ENCODE data around the gene ZFP36. TPM values are rescaled to one million over a fixed set of nuclear protein-coding genes. Genes with fewer than 3 reads are reported as not detected.
"Not testable (repeated sequence)": the region's sequence is repeated elsewhere in the genome, so short reads cannot be mapped to it uniquely, and the experiment has no call there.

The ZFP36 gene
- total RNA-seq, 2 experiments from 2014 or later = 92.5 to 93.4 TPM

GRCh38 chr19:39377373-39378362, 29.0 kb upstream of the ZFP36 start:
- peaks cover 45% of the 10 kb centered on the region for H3K36me3 Mint-ChIP-seq (ENCODE audit: low read depth)
- H3K27me3 Mint-ChIP-seq = no peaks in the 10 kb centered on the region
- H3K9me3 Mint-ChIP-seq = no peaks in the 10 kb centered on the region
- DNase-seq = no peak
- no peaks in the 10 kb centered on the region for H3K4me1 Mint-ChIP-seq
- ChIA-PET CTCF (interaction anchor here (0.9 to 1.0 kb wide), 2 partner anchors 34 to 36 kb away, joined by 3 to 4 read pairs; partner anchors contain the start of gene SAMD4B), POLR2A (interaction anchor here (0.6 kb wide), 1 partner anchor 41 kb away, joined by 16 read pairs; no protein-coding TSS in a partner anchor)
- H3K4me3 Mint-ChIP-seq = no peak overlapping the region
- no peak overlapping the region for H3K27ac Mint-ChIP-seq

- H3K36me3 Mint-ChIP-seq (ENCODE audit: low read depth) = peaks cover 45% of the 10 kb centered on the region
- H3K4me3 Mint-ChIP-seq, H3K4me1 Mint-ChIP-seq, DNase-seq, H3K27me3 Mint-ChIP-seq, H3K9me3 Mint-ChIP-seq, CTCF ChIA-PET, POLR2A ChIA-PET: not testable (repeated sequence)
- H3K27ac Mint-ChIP-seq = peak overlapping the region; percentile 67
Observed at GRCh38 chr19:39379366-39379765, 27.3 kb upstream of the ZFP36 start.

- no peak overlapping the region for H3K4me3 Mint-ChIP-seq
- POLR2A ChIA-PET = no interaction called here
- H3K9me3 Mint-ChIP-seq = no peaks in the 10 kb centered on the region
- no peak overlapping the region for H3K27ac Mint-ChIP-seq
- CTCF ChIA-PET = interaction anchor here (1.2 kb wide), 1 partner anchor 11 kb away, joined by 3 read pairs; the partner anchor contains the start of genes MED29 and PAF1
- DNase-seq = no peak
- H3K27me3 Mint-ChIP-seq = no peaks in the 10 kb centered on the region
- no peaks in the 10 kb centered on the region for H3K4me1 Mint-ChIP-seq
- H3K36me3 Mint-ChIP-seq (ENCODE audit: low read depth) = peaks cover 45% of the 10 kb centered on the region
Observed at GRCh38 chr19:39379865-39380396, 26.7 kb upstream of the ZFP36 start.

- POLR2A ChIA-PET = no interaction called here
- no peaks in the 10 kb centered on the region for H3K9me3 Mint-ChIP-seq
- H3K27ac Mint-ChIP-seq = peak overlapping the region; percentile 60
- DNase-seq = no peak
- CTCF ChIA-PET = interaction anchor here (1.2 kb wide), 1 partner anchor 10 kb away, joined by 3 read pairs; the partner anchor contains the start of genes MED29 and PAF1
- no peak overlapping the region for H3K4me3 Mint-ChIP-seq
- H3K36me3 Mint-ChIP-seq (ENCODE audit: low read depth) = peaks cover 46% of the 10 kb centered on the region
- H3K27me3 Mint-ChIP-seq = no peaks in the 10 kb centered on the region
- H3K4me1 Mint-ChIP-seq = peaks cover 2% of the 10 kb centered on the region
Observed at GRCh38 chr19:39380521-39381502, 25.8 kb upstream of the ZFP36 start.

GRCh38 chr19:39381910-39382611, 24.6 kb upstream of the ZFP36 start:
- Mint-ChIP-seq H3K4me3 (no peak overlapping the region), H3K9me3 (no peaks in the 10 kb centered on the region), H3K27me3 (no peaks in the 10 kb centered on the region), H3K36me3 (ENCODE audit: low read depth) (peaks cover 53% of the 10 kb centered on the region), H3K4me1 (peaks cover 5% of the 10 kb centered on the region), H3K27ac (no peak overlapping the region)
- CTCF ChIA-PET = interaction anchor here (1.0 to 1.7 kb wide), 3 partner anchors 12 to 30 kb away, joined by 3 to 4 read pairs (median 3); partner anchors contain the start of gene PLEKHG2
- POLR2A ChIA-PET = no interaction called here
- no peak for DNase-seq

GRCh38 chr19:39382991-39383828, 23.4 kb upstream of the ZFP36 start:
- Mint-ChIP-seq H3K27me3 (no peaks in the 10 kb centered on the region), H3K27ac (peak overlapping the region; percentile 13), H3K36me3 (ENCODE audit: low read depth) (peaks cover 48% of the 10 kb centered on the region), H3K4me3 (no peak overlapping the region), H3K4me1 (peaks cover 5% of the 10 kb centered on the region), H3K9me3 (no peaks in the 10 kb centered on the region)
- DNase-seq = no peak
- POLR2A ChIA-PET = interaction anchor here (0.6 kb wide), 1 partner anchor 153 kb away, joined by 11 read pairs; no protein-coding TSS in a partner anchor
- CTCF ChIA-PET = interaction anchor here (0.7 to 1.7 kb wide), 5 partner anchors 13 to 29 kb away, joined by 3 to 4 read pairs (median 3); partner anchors contain the start of gene PLEKHG2

GRCh38 chr19:39384839-39385568, 21.6 kb upstream of the ZFP36 start:
- Mint-ChIP-seq H3K27me3 (no peaks in the 10 kb centered on the region), H3K9me3 (no peaks in the 10 kb centered on the region), H3K4me1 (peaks cover 18% of the 10 kb centered on the region), H3K36me3 (ENCODE audit: low read depth) (peaks cover 49% of the 10 kb centered on the region), H3K27ac (no peak overlapping the region), H3K4me3 (no peak overlapping the region)
- ChIA-PET POLR2A (no interaction called here), CTCF (no interaction called here)
- DNase-seq = no peak

GRCh38 chr19:39385629-39386411, 20.8 kb upstream of the ZFP36 start:
- H3K27ac Mint-ChIP-seq = peak overlapping the region; percentile 52
- H3K4me3 Mint-ChIP-seq = no peak overlapping the region
- CTCF ChIA-PET = no interaction called here
- POLR2A ChIA-PET = no interaction called here
- H3K4me1 Mint-ChIP-seq = peaks cover 23% of the 10 kb centered on the region
- no peaks in the 10 kb centered on the region for H3K9me3 Mint-ChIP-seq
- peaks cover 48% of the 10 kb centered on the region for H3K36me3 Mint-ChIP-seq (ENCODE audit: low read depth)
- DNase-seq = no peak
- no peaks in the 10 kb centered on the region for H3K27me3 Mint-ChIP-seq

- Mint-ChIP-seq H3K4me3 (no peak overlapping the region), H3K27me3 (no peaks in the 10 kb centered on the region), H3K27ac (peak overlapping the region; percentile 54), H3K36me3 (ENCODE audit: low read depth) (peaks cover 43% of the 10 kb centered on the region), H3K4me1 (peaks cover 26% of the 10 kb centered on the region), H3K9me3 (no peaks in the 10 kb centered on the region)
- POLR2A ChIA-PET = no interaction called here
- CTCF ChIA-PET = no interaction called here
- no peak for DNase-seq
Observed at GRCh38 chr19:39386557-39386956, 20.1 kb upstream of the ZFP36 start.

- H3K27me3 Mint-ChIP-seq = no peaks in the 10 kb centered on the region
- no peak for DNase-seq
- no peaks in the 10 kb centered on the region for H3K9me3 Mint-ChIP-seq
- CTCF ChIA-PET = interaction anchor here (1.3 kb wide), 1 partner anchor 10 kb away, joined by 4 read pairs; no protein-coding TSS in a partner anchor
- peak overlapping the region; percentile 99 for H3K27ac Mint-ChIP-seq
- POLR2A ChIA-PET = no interaction called here
- H3K36me3 Mint-ChIP-seq (ENCODE audit: low read depth) = peaks cover 42% of the 10 kb centered on the region
- peaks cover 40% of the 10 kb centered on the region for H3K4me1 Mint-ChIP-seq
- H3K4me3 Mint-ChIP-seq = no peak overlapping the region
Observed at GRCh38 chr19:39388657-39389056, 18.0 kb upstream of the ZFP36 start.

Measured in activated CD4-positive, alpha-beta T cell treated with anti-CD3 and anti-CD28 coated beads, Interleukin-2, amount 10 ng/mL, durations not matched to agents 7 days and 5 days (primary cell).